ENCODE results near the gene ARFGAP3. TPM values are rescaled to one million over a fixed set of nuclear protein-coding genes. Genes with fewer than 3 reads are reported as not detected.

Gene ARFGAP3
- total RNA-seq, 1 experiment from 2014 or later: 30.0 TPM

DNA sequence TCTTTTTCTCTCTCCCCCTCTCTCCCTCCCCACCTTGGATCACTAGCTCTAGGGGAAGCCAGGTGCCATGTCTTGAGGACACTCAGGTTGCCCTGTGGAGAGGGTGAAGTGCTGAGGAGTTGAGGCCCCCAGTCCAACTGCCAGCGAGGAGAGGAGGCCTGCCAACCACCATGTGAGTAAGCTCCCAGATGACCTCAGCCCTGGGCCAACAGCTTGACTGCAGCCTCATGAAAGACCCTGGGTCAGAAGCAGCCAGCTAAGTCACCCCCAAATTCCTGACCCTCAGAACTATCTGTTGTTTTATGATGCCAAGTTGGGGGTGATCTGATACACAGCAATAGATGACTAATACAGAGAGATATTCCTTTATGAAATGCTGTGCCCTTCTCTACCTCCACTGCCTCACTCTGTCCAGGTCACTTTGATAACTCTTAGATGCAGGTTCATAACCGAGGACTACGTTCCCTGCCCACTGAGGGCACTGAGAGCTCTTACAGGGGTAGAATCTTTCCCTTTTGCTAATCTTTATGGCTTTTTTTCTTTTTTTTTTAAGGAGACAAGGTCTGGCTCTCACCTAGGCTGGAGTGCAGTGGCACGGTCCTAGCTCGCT, 8.0 kb downstream of the ARFGAP3 start:
- H3K36me3 ChIP-seq (ENCODE audit: insufficient read depth, low read length, poor library complexity, severe bottlenecking): peaks cover 2% of the 10 kb centered on the region
- CTCF ChIA-PET: no interaction called here
- H3K27ac ChIP-seq (ENCODE audit: low read depth, low read length, poor library complexity, severe bottlenecking): no peak overlapping the region
- no peak for DNase-seq (ENCODE audit: low spot score)
- no peaks in the 10 kb centered on the region for H3K4me1 ChIP-seq (ENCODE audit: insufficient read depth, low read length, poor library complexity, severe bottlenecking)
- H3K27me3 ChIP-seq (replicated peaks; ENCODE audit: insufficient read depth, low read depth, low read length, poor library complexity): no peaks in the 10 kb centered on the region
- POLR2A ChIA-PET (ENCODE audit: low non-redundant PET): no interaction called here
- TF ChIP-seq, protein P1, sequence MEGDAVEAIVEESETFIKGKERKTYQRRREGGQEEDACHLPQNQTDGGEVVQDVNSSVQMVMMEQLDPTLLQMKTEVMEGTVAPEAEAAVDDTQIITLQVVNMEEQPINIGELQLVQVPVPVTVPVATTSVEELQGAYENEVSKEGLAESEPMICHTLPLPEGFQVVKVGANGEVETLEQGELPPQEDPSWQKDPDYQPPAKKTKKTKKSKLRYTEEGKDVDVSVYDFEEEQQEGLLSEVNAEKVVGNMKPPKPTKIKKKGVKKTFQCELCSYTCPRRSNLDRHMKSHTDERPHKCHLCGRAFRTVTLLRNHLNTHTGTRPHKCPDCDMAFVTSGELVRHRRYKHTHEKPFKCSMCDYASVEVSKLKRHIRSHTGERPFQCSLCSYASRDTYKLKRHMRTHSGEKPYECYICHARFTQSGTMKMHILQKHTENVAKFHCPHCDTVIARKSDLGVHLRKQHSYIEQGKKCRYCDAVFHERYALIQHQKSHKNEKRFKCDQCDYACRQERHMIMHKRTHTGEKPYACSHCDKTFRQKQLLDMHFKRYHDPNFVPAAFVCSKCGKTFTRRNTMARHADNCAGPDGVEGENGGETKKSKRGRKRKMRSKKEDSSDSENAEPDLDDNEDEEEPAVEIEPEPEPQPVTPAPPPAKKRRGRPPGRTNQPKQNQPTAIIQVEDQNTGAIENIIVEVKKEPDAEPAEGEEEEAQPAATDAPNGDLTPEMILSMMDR (conservative IDR thresholded peaks at IDR 0.05; ENCODE audit: low read depth, low read length): no peak
- H3K4me3 ChIP-seq (ENCODE audit: low read depth, low read length, poor library complexity, severe bottlenecking): no peak overlapping the region
- no peaks in the 10 kb centered on the region for H3K9me3 ChIP-seq (ENCODE audit: low read depth, low read length, poor library complexity, severe bottlenecking)
- intact Hi-C loops (cut with micrococcal nuclease; ENCODE audit: unreplicated experiment): no loop called here
- BruUV-seq (replicated peaks): no TSS peak

- Histone ChIP-seq H3K36me3 (ENCODE audit: insufficient read depth, low read length, poor library complexity, severe bottlenecking) (peaks cover 2% of the 10 kb centered on the region), H3K9me3 (ENCODE audit: low read depth, low read length, poor library complexity, severe bottlenecking) (no peaks in the 10 kb centered on the region), H3K27me3 (replicated peaks; ENCODE audit: insufficient read depth, low read depth, low read length, poor library complexity) (no peaks in the 10 kb centered on the region), H3K27ac (ENCODE audit: low read depth, low read length, poor library complexity, severe bottlenecking) (no peak overlapping the region), H3K4me3 (ENCODE audit: low read depth, low read length, poor library complexity, severe bottlenecking) (no peak overlapping the region), H3K4me1 (ENCODE audit: insufficient read depth, low read length, poor library complexity, severe bottlenecking) (no peaks in the 10 kb centered on the region)
- TF ChIP-seq EZH2 (IDR thresholded peaks at IDR 0.05; ENCODE audit: borderline replicate concordance, low read depth, low read length, poor library complexity, severe bottlenecking): no peak
- TF ChIP-seq, protein P1 (conservative IDR thresholded peaks at IDR 0.05; ENCODE audit: low read depth, low read length): no peak
- intact Hi-C loops (cut with micrococcal nuclease; ENCODE audit: unreplicated experiment): no loop called here
- no TSS peak for BruUV-seq (replicated peaks)
- POLR2A ChIA-PET (ENCODE audit: low non-redundant PET): no interaction called here
- no peak for DNase-seq (ENCODE audit: low spot score)
- CTCF ChIA-PET: no interaction called here
Measured at GRCh38 chr22:42847110-42847509, 10.0 kb downstream of the ARFGAP3 start.

DNA sequence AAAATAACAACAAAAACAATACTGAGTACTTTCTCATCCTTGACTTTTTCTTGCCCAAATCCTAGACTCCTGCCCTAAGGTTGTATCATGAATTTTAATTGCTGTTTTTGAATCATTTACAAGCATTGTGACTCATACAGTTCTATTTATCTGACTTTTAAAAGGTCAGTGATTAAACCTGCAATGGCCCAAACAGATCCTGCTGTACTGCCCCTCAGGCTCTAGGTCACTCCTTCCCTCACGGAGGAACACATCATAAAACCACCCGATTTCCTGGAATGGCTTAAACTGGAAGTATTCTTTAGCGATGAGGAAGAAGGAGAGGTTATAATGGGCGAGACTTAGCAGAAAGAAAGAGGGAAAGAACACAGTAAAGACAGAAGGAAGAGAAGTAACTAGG, 12.3 kb downstream of the ARFGAP3 start:
- intact Hi-C loops (cut with micrococcal nuclease; ENCODE audit: unreplicated experiment): no loop called here
- no peaks in the 10 kb centered on the region for H3K27me3 ChIP-seq (replicated peaks; ENCODE audit: insufficient read depth, low read depth, low read length, poor library complexity)
- ChIA-PET CTCF (no interaction called here), POLR2A (ENCODE audit: low non-redundant PET) (no interaction called here)
- no peak overlapping the region for H3K27ac ChIP-seq (ENCODE audit: low read depth, low read length, poor library complexity, severe bottlenecking)
- DNase-seq (ENCODE audit: low spot score): no peak
- BruUV-seq (replicated peaks): no TSS peak
- TF ChIP-seq EZH2 (IDR thresholded peaks at IDR 0.05; ENCODE audit: borderline replicate concordance, low read depth, low read length, poor library complexity, severe bottlenecking): no peak
- TF ChIP-seq, protein P1 (conservative IDR thresholded peaks at IDR 0.05; ENCODE audit: low read depth, low read length): no peak
- peaks cover 8% of the 10 kb centered on the region for H3K36me3 ChIP-seq (ENCODE audit: insufficient read depth, low read length, poor library complexity, severe bottlenecking)
- no peaks in the 10 kb centered on the region for H3K9me3 ChIP-seq (ENCODE audit: low read depth, low read length, poor library complexity, severe bottlenecking)
- no peak overlapping the region for H3K4me3 ChIP-seq (ENCODE audit: low read depth, low read length, poor library complexity, severe bottlenecking)
- peaks cover 5% of the 10 kb centered on the region for H3K4me1 ChIP-seq (ENCODE audit: insufficient read depth, low read length, poor library complexity, severe bottlenecking)
